HG03066 (cell line): ENCODE results near the gene TTC22.

Source experiments
- ATAC-seq: cut with Tn5 transposase; IDR thresholded peaks from one replicate; pipeline ENCODE4 v1.9.1; 2021; ENCODE audit warnings: low read depth; ENCODE audit not compliant: unreplicated experiment

TTC22 gene

DNA sequence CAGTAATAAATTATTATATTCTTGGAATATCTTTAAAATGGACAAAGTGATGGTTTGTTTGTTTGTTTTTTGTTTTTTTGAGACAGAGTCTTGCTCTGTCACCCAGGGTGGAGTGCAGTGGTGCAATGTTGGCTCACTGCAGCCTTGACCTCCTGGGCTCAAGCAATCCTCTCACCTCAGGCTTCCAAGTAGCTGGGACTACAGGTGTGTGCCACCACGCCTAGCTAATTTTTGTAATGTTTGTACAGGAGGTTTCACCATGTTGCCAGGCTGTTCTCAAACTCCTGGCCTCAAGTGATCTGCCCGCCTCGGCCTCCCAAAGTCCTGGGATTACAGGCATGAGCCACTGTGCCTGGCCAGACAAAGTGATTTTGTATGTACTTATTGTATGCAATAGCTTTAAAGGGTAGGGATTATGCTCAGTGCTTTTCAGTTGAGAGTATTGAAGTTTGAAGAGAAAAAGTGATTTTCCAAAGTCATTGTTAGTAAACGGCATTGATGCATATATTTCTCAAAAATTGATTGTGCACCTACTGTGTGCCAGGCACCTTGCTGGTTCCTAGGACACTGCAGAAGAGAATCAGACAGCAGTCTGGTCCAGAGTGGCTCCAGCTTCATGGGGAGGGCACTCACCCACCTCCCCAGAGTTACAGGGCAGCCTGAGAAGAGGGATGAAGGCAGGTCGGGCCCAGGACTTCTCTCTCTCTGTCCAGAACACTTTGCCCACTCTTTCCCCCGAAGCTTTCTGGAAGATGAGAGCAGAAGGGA lies 34.2 kb upstream of the TTC22 start:
- no peak for ATAC-seq

GRCh38 chr1:54834007-54834541 lies 33.0 kb upstream of the TTC22 start:
- no peak for ATAC-seq

DNA sequence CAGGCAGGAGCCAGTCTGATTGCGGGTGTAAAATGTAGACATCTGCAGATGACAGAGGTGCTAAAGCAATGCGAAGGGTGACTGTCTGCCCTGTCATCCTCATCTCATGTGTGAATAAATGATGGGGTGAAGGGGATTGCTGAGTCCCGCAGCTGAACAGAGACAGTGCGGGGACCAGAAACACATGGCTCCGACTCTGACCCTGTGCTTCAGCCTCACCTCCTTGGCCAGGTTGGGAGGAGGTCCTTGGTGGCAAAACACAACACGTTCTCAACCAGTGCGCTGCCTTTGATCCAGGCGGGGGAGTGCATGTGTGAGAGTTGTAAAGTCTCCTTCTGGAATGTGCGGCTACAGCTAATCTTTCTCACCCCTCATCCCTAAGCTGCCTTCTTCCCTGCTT lies 32.0 kb upstream of the TTC22 start:
- no peak for ATAC-seq

DNA sequence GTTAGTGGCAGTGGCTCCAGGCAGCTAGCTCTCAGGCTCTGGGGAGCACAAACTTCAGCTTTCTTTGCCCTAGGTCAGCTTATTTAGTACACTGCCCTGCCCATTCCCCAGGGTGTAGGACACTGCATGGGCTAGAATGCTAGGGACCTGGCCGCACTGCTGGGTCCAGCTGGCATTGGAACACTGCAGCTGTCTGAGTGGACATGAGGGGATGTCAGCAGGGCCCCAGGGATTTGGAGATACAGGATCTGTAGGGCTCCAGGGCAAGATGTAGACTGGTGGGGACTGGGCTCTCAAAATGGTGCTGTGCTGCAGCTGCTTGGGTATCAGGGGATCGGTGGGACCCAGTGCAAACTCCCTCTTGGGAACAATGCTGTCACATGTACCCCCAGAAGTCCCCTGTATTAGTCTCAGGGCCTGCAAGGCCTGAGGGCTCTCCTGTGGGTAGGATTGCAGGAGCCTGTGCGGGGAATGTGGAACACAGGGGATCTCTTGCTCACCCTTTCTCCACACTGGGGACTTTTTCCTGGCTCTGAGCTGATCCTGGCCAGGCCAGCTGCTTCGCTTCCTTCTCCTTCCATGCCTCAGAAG lies 25.2 kb upstream of the TTC22 start:
- ATAC-seq: no peak

GRCh38 chr1:54825696-54826095 lies 24.6 kb upstream of the TTC22 start:
- ATAC-seq: no peak

DNA sequence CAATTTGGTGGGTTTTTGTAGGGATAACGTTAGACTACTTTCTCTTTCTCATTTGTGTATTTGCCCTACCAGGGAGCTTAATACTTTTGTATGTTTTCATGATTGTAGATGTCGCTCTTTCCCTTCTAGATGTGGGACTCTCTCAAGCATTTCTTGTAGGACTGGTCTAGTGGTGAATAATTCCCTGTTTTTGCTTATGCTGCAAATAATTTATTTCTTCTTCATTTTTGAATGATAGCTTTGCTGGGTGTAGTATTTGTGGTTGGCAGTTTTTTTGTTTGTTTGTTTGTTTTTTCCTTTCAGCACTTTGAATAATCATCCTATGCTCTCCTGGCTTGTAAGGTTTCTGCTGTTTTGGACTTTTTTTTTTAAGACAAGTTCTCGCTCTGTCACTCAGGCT lies 22.5 kb upstream of the TTC22 start:
- no peak for ATAC-seq

GRCh38 chr1:54819733-54820132 lies 18.6 kb upstream of the TTC22 start:
- ATAC-seq: no peak

DNA sequence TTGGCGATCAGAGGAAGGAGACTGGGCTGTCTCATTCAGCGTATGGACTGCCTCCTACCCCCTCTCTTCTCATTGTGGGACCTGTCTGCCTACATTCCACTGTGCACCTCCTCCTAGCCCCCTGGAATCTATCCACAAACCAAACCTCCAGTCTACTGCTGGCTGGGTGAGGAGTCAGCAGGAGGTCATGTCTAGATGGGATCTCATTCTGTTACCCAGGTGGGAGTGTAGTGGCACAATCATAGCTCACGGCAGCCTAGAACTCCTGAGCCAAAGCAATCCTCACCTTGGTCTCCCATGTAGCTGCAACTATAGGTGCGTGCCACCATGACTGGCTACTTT lies 18.0 kb upstream of the TTC22 start:
- ATAC-seq: no peak

DNA sequence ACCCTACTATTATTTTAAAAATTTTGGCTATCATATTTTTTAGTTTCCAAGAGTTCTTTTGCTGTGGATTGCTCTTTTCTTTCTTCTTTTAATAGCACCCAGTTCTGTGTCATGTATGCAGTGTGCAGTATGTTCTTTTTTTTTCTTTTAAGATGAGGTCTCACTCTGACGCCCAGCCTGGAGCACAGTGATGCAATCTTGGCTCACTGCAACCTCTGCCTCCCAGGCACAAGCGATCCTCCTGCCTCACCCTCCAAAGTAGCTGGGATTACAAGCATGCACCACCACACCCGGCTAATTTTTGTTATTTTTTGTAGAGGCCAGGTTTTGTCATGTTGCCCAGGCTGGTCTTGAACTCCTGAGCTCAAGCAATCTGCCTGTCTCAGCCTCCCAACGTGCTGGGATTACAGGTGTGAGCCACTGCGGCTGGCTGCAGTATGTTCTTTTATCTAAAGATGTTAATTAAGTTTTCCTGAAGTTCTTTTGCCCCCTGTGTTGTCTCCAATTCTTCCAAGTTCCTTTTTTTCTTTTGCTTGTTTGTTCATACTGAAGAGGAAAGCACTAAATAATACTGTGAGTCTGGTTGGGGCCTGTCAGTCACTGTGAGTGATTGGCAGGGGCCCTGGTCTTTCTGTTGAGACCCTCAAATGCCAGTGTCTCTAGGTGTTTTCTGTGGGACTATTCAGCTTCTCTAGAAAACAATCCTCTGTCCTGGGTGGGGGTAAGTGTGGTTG lies 17.5 kb upstream of the TTC22 start:
- ATAC-seq: no peak

- ATAC-seq: no peak
These were observed 15.8 kb upstream of the TTC22 start for GRCh38 chr1:54816951-54817350.

DNA sequence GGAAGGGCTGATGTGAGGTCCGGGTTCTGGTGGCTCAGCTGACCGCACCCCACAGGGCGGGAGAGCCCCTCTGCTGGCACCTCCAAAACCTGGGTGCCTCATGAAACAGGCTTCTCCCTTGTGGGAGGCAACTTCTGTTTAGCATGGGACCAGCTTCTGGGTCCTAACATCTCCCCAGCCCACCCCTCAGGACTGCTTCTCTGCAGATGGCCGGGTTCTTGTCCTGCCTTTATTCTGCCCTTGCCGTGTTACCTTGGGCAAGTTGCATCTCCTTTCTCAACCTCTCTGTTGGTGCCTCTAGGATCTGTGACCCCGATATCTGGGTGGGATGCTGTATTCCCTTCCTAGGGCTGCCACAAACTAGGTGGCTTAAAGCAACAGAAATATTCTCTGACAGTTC lies 15.0 kb upstream of the TTC22 start:
- ATAC-seq: no peak

- no peak for ATAC-seq
These were observed 14.2 kb upstream of the TTC22 start for GRCh38 chr1:54815086-54815876.

- no peak for ATAC-seq
These were observed 13.4 kb upstream of the TTC22 start for GRCh38 chr1:54814571-54814970.

DNA sequence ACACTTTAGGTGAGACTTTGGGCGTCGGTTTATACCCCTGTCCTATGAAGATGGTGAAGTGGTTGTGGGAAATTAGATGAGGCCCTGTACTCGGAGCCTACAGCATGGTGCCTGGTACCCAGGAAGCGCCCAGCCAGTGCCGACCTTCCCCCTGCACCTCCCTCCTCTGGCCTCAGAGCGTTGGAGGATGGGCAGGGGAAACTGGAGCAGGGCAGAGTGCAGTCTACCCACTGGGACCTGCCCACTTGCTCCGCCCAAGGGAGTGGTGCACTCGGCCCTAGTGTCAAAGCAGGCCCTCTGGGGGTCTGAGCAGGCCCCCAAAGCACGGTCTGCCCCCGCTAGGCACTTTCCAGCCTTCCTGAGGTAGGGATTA lies 13.0 kb upstream of the TTC22 start:
- ATAC-seq: no peak

- ATAC-seq: no peak
These were observed 12.5 kb upstream of the TTC22 start for GRCh38 chr1:54813485-54814125.

DNA sequence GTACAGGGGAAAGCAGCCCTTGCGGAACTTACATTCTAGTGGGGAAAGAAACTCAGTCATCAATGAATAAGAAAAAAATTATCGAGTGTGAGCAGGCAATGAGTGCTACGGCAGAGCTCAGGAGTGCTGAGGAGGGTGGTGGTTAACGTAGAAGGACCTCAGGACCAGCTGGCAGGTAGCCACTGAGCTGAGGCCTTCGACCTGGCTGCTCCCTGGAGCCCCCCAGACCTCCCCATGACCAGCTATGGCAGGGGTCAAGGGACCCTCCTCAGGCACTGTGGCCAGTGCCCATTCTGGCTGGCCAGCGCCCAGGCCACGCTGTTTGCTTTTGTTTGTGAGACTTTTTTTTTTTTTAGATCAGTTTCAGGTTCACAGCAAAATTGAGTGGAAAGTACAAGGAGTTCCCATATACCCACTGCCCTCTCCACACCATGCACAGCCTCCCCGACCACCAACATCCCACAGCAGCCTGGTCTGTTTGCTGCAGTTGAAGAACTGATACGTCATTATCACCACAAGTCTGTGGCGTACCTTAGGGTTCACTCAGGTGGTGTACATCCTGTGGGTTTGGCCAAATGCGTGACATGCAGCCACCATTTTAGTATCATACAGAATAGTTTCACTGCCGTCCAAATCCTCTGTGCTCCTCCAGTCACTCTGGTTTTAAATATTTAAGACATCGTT lies 11.8 kb upstream of the TTC22 start:
- ATAC-seq: no peak

DNA sequence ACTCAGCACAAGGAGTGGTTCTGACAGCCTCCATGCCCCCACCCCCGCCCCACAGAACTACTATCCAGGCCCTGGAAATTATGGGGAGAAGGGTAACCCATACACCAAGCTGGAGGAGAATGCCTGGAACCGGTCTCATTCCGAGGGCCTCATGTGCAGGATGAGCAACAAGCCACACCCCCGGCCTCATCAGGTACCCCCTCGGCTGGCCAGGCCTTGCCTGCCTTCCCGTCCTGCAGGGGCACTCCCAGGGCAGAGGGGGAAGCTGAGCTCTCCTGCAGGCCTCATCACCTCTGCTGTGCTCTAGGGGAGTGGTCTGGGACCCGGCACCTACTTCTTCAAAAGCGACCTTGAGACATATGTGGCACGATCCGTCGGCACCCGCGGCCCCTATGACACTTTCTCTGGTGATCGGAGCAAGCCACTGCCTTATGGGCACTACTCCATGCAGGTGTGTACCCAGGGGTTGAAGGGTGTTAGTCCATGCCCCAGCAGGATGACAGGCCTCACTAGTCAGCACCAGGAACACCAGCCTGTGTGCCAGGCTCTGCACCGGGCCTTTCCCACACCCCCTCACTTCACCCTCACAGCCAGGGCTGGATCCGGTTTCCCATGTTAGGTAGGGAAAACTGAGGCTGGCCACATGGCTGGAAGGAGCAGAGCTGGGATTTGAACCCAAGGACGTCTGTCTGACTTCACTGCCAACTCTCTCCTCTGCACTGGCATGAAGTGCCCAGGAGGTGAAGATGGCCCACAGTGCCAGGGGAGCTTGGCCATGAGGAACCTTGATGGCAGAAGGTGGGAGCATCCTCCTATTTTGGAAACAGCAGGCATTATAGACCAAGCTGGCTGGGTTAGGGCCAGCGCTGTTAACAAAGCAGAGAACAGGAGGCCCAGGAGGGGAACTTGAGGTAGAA lies 10.9 kb upstream of the TTC22 start:
- no peak for ATAC-seq

DNA sequence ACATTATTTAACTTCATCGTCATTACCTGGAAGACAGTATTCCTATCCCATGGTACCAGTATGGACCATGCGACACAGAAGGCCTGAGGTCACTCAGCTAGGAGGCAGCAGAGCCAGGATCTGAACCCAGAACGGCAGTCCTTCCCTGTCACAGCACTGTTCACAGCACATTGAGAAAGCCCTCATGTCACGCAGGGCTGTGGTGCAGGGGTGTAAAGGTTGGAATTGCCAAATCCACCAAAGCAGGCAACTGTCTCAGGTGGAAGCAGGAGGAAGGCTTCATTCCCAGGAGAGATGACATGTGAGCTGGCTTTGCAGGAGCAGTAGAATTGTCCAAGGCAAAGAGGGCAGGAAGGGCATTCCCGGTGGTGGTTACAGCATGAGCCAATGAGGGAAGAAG lies 9.9 kb upstream of the TTC22 start:
- no peak for ATAC-seq
